ENCODE measurements around the gene ZNF181. TPM values are rescaled to one million over a fixed set of nuclear protein-coding genes. Genes with fewer than 3 reads are reported as not detected.
A peak's percentile ranks its signal among the peaks of the same experiment; 100 is the strongest.

The ZNF181 gene
- total and polyA plus RNA-seq, 2 of the 8 experiments (the other 6 are each of a cell fraction or from before 2014, with no cell fraction given) = 2.8 to 7.5 TPM

- POLR2A ChIA-PET (ENCODE audit: partially characterized antibody) = interaction anchor here (1.0 to 2.4 kb wide), 3 partner anchors 35 to 212 kb away, joined by 3 to 8 read pairs (median 4); partner anchors contain the start of genes SCGB2B2 and ZNF302
- DNase-seq (ENCODE audit: low read depth in 1 of 2, low spot score in 2 of 2) (peak; percentile 23 to 51), FAIRE-seq (peak; percentile 94)
- no peak overlapping the region for H4K8ac ChIP-seq (ENCODE audit: extremely low read depth, insufficient read depth, low read length)
- H3K4me3 ChIP-seq (ENCODE audit: extremely low read depth in 1 of 4, insufficient read depth in 2 of 4, low read depth in 3 of 4, low read length in 4 of 4) = no peak overlapping the region
- H4K20me1 ChIP-seq (replicated peaks in 1 of 2; ENCODE audit: control insufficient read depth in 1 of 2, insufficient read depth in 2 of 2, low read length in 2 of 2) = no peaks in the 10 kb centered on the region
- no peaks in the 10 kb centered on the region for H3K4me1 ChIP-seq (replicated peaks in 1 of 4; ENCODE audit: control insufficient read depth in 3 of 4, insufficient read depth in 4 of 4, low read length in 3 of 4)
- peak overlapping the region; percentile 67; the same call in 1 of the 2 replicates for H2AFZ ChIP-seq (ENCODE audit: low read length)
- H3K27ac ChIP-seq (ENCODE audit: low read depth, low read length) = no peak overlapping the region
- H3K9ac ChIP-seq (replicated peaks in 1 of 4; ENCODE audit: extremely low read depth in 1 of 4, low read depth in 3 of 4, low read length in 3 of 4) = no peak overlapping the region
- 0 out of 4 replicates have a peak overlapping the region, but pooled peaks of 1 of the 2 experiments have one; percentile 1 for H3K4me2 ChIP-seq (ENCODE audit: insufficient read depth in 1 of 2, low read depth in 2 of 2, low read length in 2 of 2)
- no peak overlapping the region for H2BK15ac ChIP-seq (ENCODE audit: low read length)
- no peak overlapping the region for H2BK12ac ChIP-seq (ENCODE audit: low read depth, low read length)
- H2BK120ac ChIP-seq (replicated peaks; ENCODE audit: low read depth, low read length) = no peak overlapping the region
- no peak overlapping the region for H3K23ac ChIP-seq (ENCODE audit: insufficient read length)
- H3K18ac ChIP-seq (ENCODE audit: extremely low read depth, low read length) = no peak overlapping the region
- 39% methylated on average over 10 of the region's 11 CpGs; no CpG with 5 or more reads in 1 of the 2 experiments for WGBS, 2 experiments (ENCODE audit: extremely low coverage in 1 of 2, insufficient coverage in 1 of 2, insufficient read length in 1 of 2, insufficient replicate concordance in 2 of 2, low coverage in 1 of 2, low lambda C conversion rate in 2 of 2, missing lambda C conversion rate in 1 of 2)
- H3K27me3 ChIP-seq (replicated peaks in 1 of 4; ENCODE audit: control insufficient read depth in 3 of 4, extremely low read depth in 1 of 4, insufficient read depth in 3 of 4, low read length in 3 of 4) = no peaks in the 10 kb centered on the region
- no peak overlapping the region for H3K4ac ChIP-seq (replicated peaks; ENCODE audit: insufficient read length, low read depth, low read length)
- H2AK5ac ChIP-seq (ENCODE audit: low read depth, low read length) = no peak overlapping the region
- no peak overlapping the region for H3K56ac ChIP-seq (replicated peaks; ENCODE audit: insufficient read length, low read depth, low read length)
- no peak overlapping the region for H2BK5ac ChIP-seq (ENCODE audit: low read depth, low read length)
- no peaks in the 10 kb centered on the region; the same call in 1 of the 2 replicates for H3K23me2 ChIP-seq (ENCODE audit: low read depth, low read length)
- no peak overlapping the region for H4K5ac ChIP-seq (ENCODE audit: insufficient read length, low read depth, low read length)
- H3K79me2 ChIP-seq (ENCODE audit: control insufficient read depth in 1 of 2, insufficient read depth in 2 of 2, low read length in 2 of 2) = no peaks in the 10 kb centered on the region
- CTCF ChIA-PET (ENCODE audit: partially characterized antibody) = interaction anchor here (0.6 to 6.2 kb wide), 13 partner anchors 16 to 933 kb away, joined by 3 to 46 read pairs (median 4); no protein-coding TSS in a partner anchor
- peaks cover 33 to 46% of the 10 kb centered on the region in 2 experiments for H3K9me3 ChIP-seq (ENCODE audit: insufficient read depth in 2 of 2, low read depth in 1 of 2, low read length in 1 of 2)
- no peaks in the 10 kb centered on the region for H3K79me1 ChIP-seq (ENCODE audit: low read depth, low read length)
- no peak overlapping the region for H2BK20ac ChIP-seq (ENCODE audit: low read length)
- no peak overlapping the region for H3K14ac ChIP-seq (ENCODE audit: insufficient read length)
- no peaks in the 10 kb centered on the region for H3K36me3 ChIP-seq (ENCODE audit: control insufficient read depth in 2 of 4, insufficient read depth in 4 of 4, low read length in 3 of 4)
- H4K91ac ChIP-seq (replicated peaks; ENCODE audit: insufficient read length, low read length) = no peak overlapping the region
- TF ChIP-seq, protein P1, sequence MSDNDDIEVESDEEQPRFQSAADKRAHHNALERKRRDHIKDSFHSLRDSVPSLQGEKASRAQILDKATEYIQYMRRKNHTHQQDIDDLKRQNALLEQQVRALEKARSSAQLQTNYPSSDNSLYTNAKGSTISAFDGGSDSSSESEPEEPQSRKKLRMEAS (IDR thresholded peaks at IDR 0.05) = peak; percentile 78
- TF ChIP-seq CHD2 (IDR thresholded peaks at IDR 0.05; ENCODE audit: low read length) (no peak), ATF2 (IDR thresholded peaks at IDR 0.05; ENCODE audit: low read length) (no peak), YY1 (IDR thresholded peaks at IDR 0.05; ENCODE audit: low read depth, low read length) (no peak), RNF2 (IDR thresholded peaks at IDR 0.05; ENCODE audit: borderline replicate concordance, low read depth, low read length, missing control alignments, poor library complexity, severe bottlenecking) (no peak)
- TF ChIP-seq, protein P2, sequence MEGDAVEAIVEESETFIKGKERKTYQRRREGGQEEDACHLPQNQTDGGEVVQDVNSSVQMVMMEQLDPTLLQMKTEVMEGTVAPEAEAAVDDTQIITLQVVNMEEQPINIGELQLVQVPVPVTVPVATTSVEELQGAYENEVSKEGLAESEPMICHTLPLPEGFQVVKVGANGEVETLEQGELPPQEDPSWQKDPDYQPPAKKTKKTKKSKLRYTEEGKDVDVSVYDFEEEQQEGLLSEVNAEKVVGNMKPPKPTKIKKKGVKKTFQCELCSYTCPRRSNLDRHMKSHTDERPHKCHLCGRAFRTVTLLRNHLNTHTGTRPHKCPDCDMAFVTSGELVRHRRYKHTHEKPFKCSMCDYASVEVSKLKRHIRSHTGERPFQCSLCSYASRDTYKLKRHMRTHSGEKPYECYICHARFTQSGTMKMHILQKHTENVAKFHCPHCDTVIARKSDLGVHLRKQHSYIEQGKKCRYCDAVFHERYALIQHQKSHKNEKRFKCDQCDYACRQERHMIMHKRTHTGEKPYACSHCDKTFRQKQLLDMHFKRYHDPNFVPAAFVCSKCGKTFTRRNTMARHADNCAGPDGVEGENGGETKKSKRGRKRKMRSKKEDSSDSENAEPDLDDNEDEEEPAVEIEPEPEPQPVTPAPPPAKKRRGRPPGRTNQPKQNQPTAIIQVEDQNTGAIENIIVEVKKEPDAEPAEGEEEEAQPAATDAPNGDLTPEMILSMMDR (IDR thresholded peaks at IDR 0.05; ENCODE audit: control extremely low read depth in 1 of 3, insufficient read depth in 1 of 3, low read depth in 1 of 3, low read length in 3 of 3) = peak in 2 of 3 experiments; percentile 61 to 76; a peak in 3 of 4 replicates
These were observed 21.4 kb upstream of the ZNF181 start for GRCh38 chr19:34712395-34713261.
